Adrenal gland (tissue), 5 donors: ENCODE results near the gene BRPF3.

Experiments used
- CTCF ChIP-seq, 6 experiments: fragments of 450-650 bp in 4 of 6; fragments of 200-600 bp in 2 of 6; sonication (generic) in 1 of 6; IDR thresholded peaks; 1 replicate in 5 of 6; 2 replicates in 1 of 6; pipeline versions ENCODE4 v1.5.1 to v1.8.0; 2016 to 2021; ENCODE audit warnings: antibody characterized with exemption in 6 of 6, mild to moderate bottlenecking in 2 of 6, moderate library complexity in 1 of 6
- POLR2A ChIP-seq, 2 donors: fragments of 450-650 bp; IDR thresholded peaks; one replicate each; pipeline ENCODE4 v1.6.1; 2017; ENCODE audit warnings: antibody characterized with exemption in 2 of 2, mild to moderate bottlenecking in 2 of 2, moderate library complexity in 1 of 2
- donor health status: DM: no; HTN: no; CAD: no.

- TF ChIP-seq CTCF (IDR thresholded peaks at IDR 0.05) (no peak), POLR2A (IDR thresholded peaks at IDR 0.05) (no peak)
Observed at GRCh38 chr6:36272234-36272633, 75.7 kb downstream of the BRPF3 start.
